HepG2 (cell line): ENCODE results near the gene ITPK1. TPM values are rescaled to one million over a fixed set of nuclear protein-coding genes. Genes with fewer than 3 reads are reported as not detected.

Source experiments
- ATAC-seq: fragments of 200-7000 bp; cut with Tn5 transposase; 3 replicates; pipeline ENCODE4 v1.9.1; 2020; ENCODE audit warnings: mild to moderate bottlenecking, moderate library complexity
- BruUV-seq: library from RNA; stranded (reverse); fragments of 400-500 nt; replicated peaks from 2 replicates; lab custom pipeline; 2021; lab: Mats Ljungman, UMichigan
- CTCF ChIA-PET: fragments of 300-600 bp; formaldehyde crosslinking; extraction: SDS; loops from one replicate; lab custom pipeline; 2021; ENCODE audit warnings: low total read pairs, inconsistent platforms, low intra/inter-chr PET ratio; lab: Yijun Ruan, JAX
- POLR2A ChIA-PET: fragments of 350-600 bp; sonication (Branson Sonifier 250); formaldehyde crosslinking; loops from one replicate; lab custom pipeline; 2020; ENCODE audit warnings: antibody characterized with exemption, inconsistent platforms; lab: Yijun Ruan, JAX
- DNase-seq: peaks from one replicate; pipeline ENCODE4 v3.0.0-alpha.2; 2015; ENCODE audit warnings: low spot score
- FAIRE-seq: peaks from 3 replicates; lab custom pipeline; 2011; peaks lifted over from hg19 to GRCh38; lab: Jason Lieb, UNC
- H2AFZ ChIP-seq: one replicate; pipeline ENCODE4 v1.6.1; 2011; ENCODE audit warnings: low read length, inconsistent platforms
- H3K27ac ChIP-seq: fragments of 300-600 bp; 3 replicates; pipeline ENCODE4 v1.8.0; 2011; ENCODE audit warnings: mixed run types, mild to moderate bottlenecking, mixed read lengths, low read length, inconsistent platforms; ENCODE audit not compliant: insufficient read depth; ENCODE audit errors: extremely low read length
- H3K27me3 ChIP-seq, 2 experiments: fragments of 200-600 bp in 1 of 2; 2 replicates in 1 of 2; 3 replicates in 1 of 2; pipeline versions ENCODE4 v1.6.0 to v1.8.0; 2011; ENCODE audit warnings: low read length in 2 of 2, mild to moderate bottlenecking in 2 of 2, moderate library complexity in 2 of 2, inconsistent platforms in 1 of 2; ENCODE audit not compliant: insufficient read depth in 2 of 2, control insufficient read depth in 1 of 2
- H3K36me3 ChIP-seq, 2 experiments: fragments of 200-600 bp in 1 of 2; replicated peaks in 1 of 2; 2 replicates in 1 of 2; 3 replicates in 1 of 2; pipeline versions ENCODE4 v1.5.1 to v1.8.0; 2011; ENCODE audit warnings: low read length in 2 of 2, inconsistent platforms in 1 of 2; ENCODE audit not compliant: insufficient read depth in 2 of 2, control insufficient read depth in 1 of 2
- H3K4me1 ChIP-seq: 2 replicates; pipeline ENCODE4 v1.5.1; 2012; ENCODE audit warnings: low read length, inconsistent platforms; ENCODE audit not compliant: insufficient read depth
- H3K4me2 ChIP-seq: 2 replicates; pipeline ENCODE4 v1.6.0; 2011; ENCODE audit warnings: low read depth, low read length, inconsistent platforms
- H3K4me3 ChIP-seq, 3 experiments: fragments of 200-600 bp in 1 of 3; sonication (generic), shearing (Covaris generic) in 1 of 3; replicated peaks in 1 of 3; 2 replicates each; pipeline ENCODE4 v1.5.1; 2011 to 2016; ENCODE audit warnings: low read length in 3 of 3, inconsistent platforms in 2 of 3, low read depth in 2 of 3, mild to moderate bottlenecking in 2 of 3, control low read depth in 1 of 3, mixed read lengths in 1 of 3; ENCODE audit not compliant: insufficient read depth in 1 of 3
- H3K79me2 ChIP-seq: one replicate; pipeline ENCODE4 v1.6.1; 2011; ENCODE audit warnings: low read length, inconsistent platforms; ENCODE audit not compliant: insufficient read depth
- H3K9ac ChIP-seq: 2 replicates; pipeline ENCODE4 v1.6.0; 2011; ENCODE audit warnings: mild to moderate bottlenecking, low read depth, low read length, inconsistent platforms; ENCODE audit not compliant: insufficient read depth
- H3K9me3 ChIP-seq: 2 replicates; pipeline ENCODE4 v1.5.1; 2012; ENCODE audit warnings: mild to moderate bottlenecking, low read length
- H4K20me1 ChIP-seq: 2 replicates; pipeline ENCODE4 v1.6.0; 2011; ENCODE audit warnings: inconsistent platforms, mild to moderate bottlenecking, low read length, moderate library complexity; ENCODE audit not compliant: insufficient read depth
- NFE2L2 ChIP-seq: fragments of 150-350 bp; IDR thresholded peaks from 2 replicates; pipeline ENCODE4 v1.6.1; 2014; ENCODE audit warnings: low read length
- NFYB ChIP-seq: sonication (generic); formaldehyde crosslinking; IDR thresholded peaks from 2 replicates; pipeline ENCODE4 v1.4.0; 2020; ENCODE audit warnings: missing genetic modification reagents
- NR2F6 ChIP-seq, 2 experiments: IDR thresholded peaks; 2 replicates each; pipeline ENCODE4 v1.6.1; 2016; ENCODE audit warnings: antibody characterized with exemption in 1 of 2, mild to moderate bottlenecking in 1 of 2
- SRSF1 ChIP-seq: fragments of 200-400 bp; formaldehyde crosslinking; optimal IDR thresholded peaks from 2 replicates; pipeline ENCODE3; 2017; ENCODE audit warnings: mild to moderate bottlenecking, low read depth, low read length, moderate library complexity
- TOE1 ChIP-seq: sonication (generic); formaldehyde crosslinking; IDR thresholded peaks from 2 replicates; pipeline ENCODE4 v1.4.0; 2020; ENCODE audit warnings: mild to moderate bottlenecking, missing genetic modification reagents
- ZBTB3 ChIP-seq: sonication (generic); formaldehyde crosslinking; IDR thresholded peaks from 2 replicates; pipeline ENCODE4 v1.4.0; 2020; ENCODE audit warnings: low read depth, mild to moderate bottlenecking, moderate library complexity, missing genetic modification reagents, borderline replicate concordance
- ZNF782 ChIP-seq: sonication (generic); formaldehyde crosslinking; IDR thresholded peaks from 2 replicates; pipeline ENCODE4 v1.4.0; 2020; ENCODE audit warnings: missing genetic modification reagents, mild to moderate bottlenecking, borderline replicate concordance
- WGBS: methylation state at CpG from one replicate; pipeline ENCODE4 v1.1.6; 2017; ENCODE audit warnings: low lambda C conversion rate; 5-methylcytosine and 5-hydroxymethylcytosine counted together
- in situ Hi-C: cut with HindIII; loops from 2 replicates; pipeline ENCODE4 v1.10.0; 2017; ENCODE audit warnings: low pct_unique_long_range_greater_than_20kb; ENCODE audit not compliant: extremely low pct_ligation_motif_present
- intact Hi-C: fragments of 100-400 bp; cut with micrococcal nuclease; formaldehyde crosslinking; loops from one replicate; pipeline ENCODE4 v1.10.0; 2022; ENCODE audit not compliant: unreplicated experiment
- polyA plus RNA-seq, 8 experiments: library from polyadenylated mRNA; depleted of rRNA in 3 of 8; stranded (reverse) in 7 of 8; unstranded in 1 of 8; fragments of >200 nt; fragmentation: Illumina TruSeq in 4 of 8; extraction: Trizol in 4 of 8; gene quantifications; 2 replicates each; pipeline versions ENCODE4 v1.2.1 to v1.2.3, GENCODE V29; 2011 to 2016; ENCODE audit warnings: low read depth in 4 of 8, missing spikeins in 1 of 8, mixed read lengths in 1 of 8; ENCODE audit not compliant: insufficient read depth in 1 of 8
- total RNA-seq, 5 experiments: library from RNA; depleted of rRNA; stranded (reverse); fragments of >200 nt; fragmentation: Illumina TruSeq; extraction: Trizol; gene quantifications; 2 replicates each; pipeline ENCODE4 v1.2.3, GENCODE V29; 2016; ENCODE audit warnings: low read depth in 1 of 5
- TF ChIP-seq, protein P1 (sequence below): IDR thresholded peaks from 2 replicates; pipeline ENCODE4 v1.6.1; 2016; ENCODE audit warnings: missing genetic modification reagents, missing compliant biosample characterization
- TF ChIP-seq, protein P2 (sequence below): IDR thresholded peaks from 2 replicates; pipeline ENCODE4 v1.6.1; 2016; ENCODE audit warnings: mild to moderate bottlenecking, missing biosample characterization, missing genetic modification reagents

The ITPK1 gene
- total and polyA plus RNA-seq, 2 of the 13 experiments (the other 11 are each of a cell fraction or from before 2014, with no cell fraction given), result 20.5 to 47.5 TPM

GRCh38 chr14:93009471-93010129 lies 106.1 kb downstream of the ITPK1 start:
- Histone ChIP-seq H3K4me3 (no peak overlapping the region), H2AFZ (no peak overlapping the region), H3K9me3 (no peaks in the 10 kb centered on the region), H3K9ac (no peak overlapping the region), H3K36me3 (peaks cover 0 to 3% of the 10 kb centered on the region in 2 experiments; a peak in 3 of 5 replicates), H3K4me2 (peak overlapping the region; percentile 55; the same call in 1 of the 2 replicates), H3K4me1 (peaks cover 49% of the 10 kb centered on the region), H3K27me3 (no peaks in the 10 kb centered on the region), H3K27ac (no peak overlapping the region), H3K79me2 (no peaks in the 10 kb centered on the region), H4K20me1 (no peaks in the 10 kb centered on the region)
- in situ Hi-C loops, result no loop called here
- WGBS, result 79% methylated on average over 12 of the region's 17 CpGs
- intact Hi-C loops, result no loop called here
- ChIA-PET POLR2A (no interaction called here), CTCF (no interaction called here)
- BruUV-seq, result no TSS peak
- ATAC-seq (no peak), DNase-seq (no peak), FAIRE-seq (no peak)
- TF ChIP-seq SRSF1, result no peak
- TF ChIP-seq ZNF782 (CRISPR knock-in tag), result no peak
- no peak for TF ChIP-seq ZBTB3 (CRISPR knock-in tag)
- TF ChIP-seq NFYB (CRISPR knock-in tag), result no peak
- no peak for TF ChIP-seq NFE2L2
- TF ChIP-seq, protein P1, sequence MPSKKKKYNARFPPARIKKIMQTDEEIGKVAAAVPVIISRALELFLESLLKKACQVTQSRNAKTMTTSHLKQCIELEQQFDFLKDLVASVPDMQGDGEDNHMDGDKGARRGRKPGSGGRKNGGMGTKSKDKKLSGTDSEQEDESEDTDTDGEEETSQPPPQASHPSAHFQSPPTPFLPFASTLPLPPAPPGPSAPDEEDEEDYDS, result no peak
- TF ChIP-seq TOE1 (CRISPR knock-in tag), result no peak
- TF ChIP-seq, protein P2, sequence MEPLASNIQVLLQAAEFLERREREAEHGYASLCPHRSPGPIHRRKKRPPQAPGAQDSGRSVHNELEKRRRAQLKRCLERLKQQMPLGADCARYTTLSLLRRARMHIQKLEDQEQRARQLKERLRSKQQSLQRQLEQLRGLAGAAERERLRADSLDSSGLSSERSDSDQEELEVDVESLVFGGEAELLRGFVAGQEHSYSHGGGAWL (CRISPR knock-in tag), result no peak
- TF ChIP-seq NR2F6 (IDR thresholded peaks at IDR 0.05), result no peak
- no peak for TF ChIP-seq NR2F6 (CRISPR knock-in tag; IDR thresholded peaks at IDR 0.05)
